Panc1 (cell line): ENCODE results near the gene FPR1.

ENCODE experiments used
- CTCF ChIP-seq: fragments of 450-650 bp; IDR thresholded peaks from 2 replicates; pipeline ENCODE4 v1.5.1; 2017; ENCODE audit warnings: mild to moderate bottlenecking
- POLR2AphosphoS5 ChIP-seq: IDR thresholded peaks from 2 replicates; pipeline ENCODE4 v1.6.1; 2012; ENCODE audit warnings: mild to moderate bottlenecking, low read depth, low read length, moderate library complexity
- SIN3A ChIP-seq: IDR thresholded peaks from 2 replicates; pipeline ENCODE4 v1.6.1; 2012; ENCODE audit warnings: low read depth, mild to moderate bottlenecking, low read length, moderate library complexity, borderline replicate concordance; ENCODE audit not compliant: insufficient read depth
- TCF7L2 ChIP-seq: IDR thresholded peaks from 2 replicates; pipeline ENCODE4 v1.6.1; 2011; ENCODE audit warnings: mild to moderate bottlenecking, low read depth, low read length, inconsistent platforms
- TF ChIP-seq, protein P1 (sequence below), 2 experiments: IDR thresholded peaks; 2 replicates each; pipeline ENCODE4 v1.6.1; 2011 to 2012; ENCODE audit warnings: low read depth in 2 of 2, control low read depth in 1 of 2, low read length in 1 of 2, mild to moderate bottlenecking in 1 of 2, moderate library complexity in 1 of 2; ENCODE audit not compliant: insufficient read depth in 1 of 2

DNA sequence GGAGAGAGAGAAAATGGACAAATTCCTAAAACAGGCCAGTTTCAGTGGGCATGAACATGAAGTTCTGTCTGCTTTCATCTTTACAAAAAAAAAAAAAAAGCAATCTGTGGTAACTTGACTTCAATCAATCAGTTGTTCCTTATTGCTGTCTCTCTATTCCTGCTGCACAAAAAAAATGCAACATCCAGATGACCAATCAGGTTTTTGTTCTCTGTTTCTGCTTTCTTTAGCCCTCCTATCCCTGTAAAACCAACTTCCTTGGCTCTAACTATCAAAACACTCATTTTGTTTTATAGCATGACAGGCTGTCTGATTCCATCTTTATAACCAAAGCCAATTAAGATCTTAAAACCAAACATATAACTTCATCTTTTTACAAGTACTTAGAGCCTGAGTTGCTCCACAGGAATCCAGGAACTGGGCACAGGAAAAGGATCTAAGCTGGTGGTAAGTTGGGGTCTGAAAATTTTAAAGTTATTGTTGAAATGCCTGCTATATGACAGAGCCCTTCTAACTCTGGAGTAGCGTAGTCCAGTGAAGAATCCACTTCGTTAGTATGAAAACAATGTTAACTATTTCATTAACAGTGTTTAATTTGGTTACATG lies 43.3 kb upstream of the FPR1 start, which contains the start of gene FPR3:
- TF ChIP-seq POLR2AphosphoS5 (no peak), CTCF (no peak), TCF7L2 (no peak), SIN3A (no peak)
- TF ChIP-seq, protein P1, sequence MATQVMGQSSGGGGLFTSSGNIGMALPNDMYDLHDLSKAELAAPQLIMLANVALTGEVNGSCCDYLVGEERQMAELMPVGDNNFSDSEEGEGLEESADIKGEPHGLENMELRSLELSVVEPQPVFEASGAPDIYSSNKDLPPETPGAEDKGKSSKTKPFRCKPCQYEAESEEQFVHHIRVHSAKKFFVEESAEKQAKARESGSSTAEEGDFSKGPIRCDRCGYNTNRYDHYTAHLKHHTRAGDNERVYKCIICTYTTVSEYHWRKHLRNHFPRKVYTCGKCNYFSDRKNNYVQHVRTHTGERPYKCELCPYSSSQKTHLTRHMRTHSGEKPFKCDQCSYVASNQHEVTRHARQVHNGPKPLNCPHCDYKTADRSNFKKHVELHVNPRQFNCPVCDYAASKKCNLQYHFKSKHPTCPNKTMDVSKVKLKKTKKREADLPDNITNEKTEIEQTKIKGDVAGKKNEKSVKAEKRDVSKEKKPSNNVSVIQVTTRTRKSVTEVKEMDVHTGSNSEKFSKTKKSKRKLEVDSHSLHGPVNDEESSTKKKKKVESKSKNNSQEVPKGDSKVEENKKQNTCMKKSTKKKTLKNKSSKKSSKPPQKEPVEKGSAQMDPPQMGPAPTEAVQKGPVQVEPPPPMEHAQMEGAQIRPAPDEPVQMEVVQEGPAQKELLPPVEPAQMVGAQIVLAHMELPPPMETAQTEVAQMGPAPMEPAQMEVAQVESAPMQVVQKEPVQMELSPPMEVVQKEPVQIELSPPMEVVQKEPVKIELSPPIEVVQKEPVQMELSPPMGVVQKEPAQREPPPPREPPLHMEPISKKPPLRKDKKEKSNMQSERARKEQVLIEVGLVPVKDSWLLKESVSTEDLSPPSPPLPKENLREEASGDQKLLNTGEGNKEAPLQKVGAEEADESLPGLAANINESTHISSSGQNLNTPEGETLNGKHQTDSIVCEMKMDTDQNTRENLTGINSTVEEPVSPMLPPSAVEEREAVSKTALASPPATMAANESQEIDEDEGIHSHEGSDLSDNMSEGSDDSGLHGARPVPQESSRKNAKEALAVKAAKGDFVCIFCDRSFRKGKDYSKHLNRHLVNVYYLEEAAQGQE (IDR thresholded peaks at IDR 0.05; ENCODE audit: insufficient read depth in 1 of 2, low read depth in 2 of 2, low read length in 1 of 2) = no peak
